ENCODE results near the gene RUSF1.

DNA sequence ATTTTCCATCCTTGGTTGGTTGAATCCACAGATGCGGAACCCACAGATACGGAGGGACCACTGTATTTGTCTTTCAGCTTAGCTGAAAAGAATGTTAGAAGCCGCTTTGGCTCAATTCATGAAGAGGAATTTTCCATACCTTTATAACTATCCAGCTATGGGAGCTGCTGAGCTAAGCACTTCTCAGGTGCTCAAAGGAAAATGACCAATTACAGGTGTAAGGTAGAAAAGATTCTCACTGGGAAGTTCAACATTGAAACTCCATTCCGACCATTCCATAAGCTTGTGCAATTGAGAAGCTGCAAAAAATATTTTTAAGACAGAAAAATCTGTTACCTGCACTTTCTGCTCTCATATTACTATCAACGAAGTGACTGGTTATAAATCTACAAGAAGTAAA is 22.2 kb upstream of the RUSF1 start:
- TF ChIP-seq, protein P1, sequence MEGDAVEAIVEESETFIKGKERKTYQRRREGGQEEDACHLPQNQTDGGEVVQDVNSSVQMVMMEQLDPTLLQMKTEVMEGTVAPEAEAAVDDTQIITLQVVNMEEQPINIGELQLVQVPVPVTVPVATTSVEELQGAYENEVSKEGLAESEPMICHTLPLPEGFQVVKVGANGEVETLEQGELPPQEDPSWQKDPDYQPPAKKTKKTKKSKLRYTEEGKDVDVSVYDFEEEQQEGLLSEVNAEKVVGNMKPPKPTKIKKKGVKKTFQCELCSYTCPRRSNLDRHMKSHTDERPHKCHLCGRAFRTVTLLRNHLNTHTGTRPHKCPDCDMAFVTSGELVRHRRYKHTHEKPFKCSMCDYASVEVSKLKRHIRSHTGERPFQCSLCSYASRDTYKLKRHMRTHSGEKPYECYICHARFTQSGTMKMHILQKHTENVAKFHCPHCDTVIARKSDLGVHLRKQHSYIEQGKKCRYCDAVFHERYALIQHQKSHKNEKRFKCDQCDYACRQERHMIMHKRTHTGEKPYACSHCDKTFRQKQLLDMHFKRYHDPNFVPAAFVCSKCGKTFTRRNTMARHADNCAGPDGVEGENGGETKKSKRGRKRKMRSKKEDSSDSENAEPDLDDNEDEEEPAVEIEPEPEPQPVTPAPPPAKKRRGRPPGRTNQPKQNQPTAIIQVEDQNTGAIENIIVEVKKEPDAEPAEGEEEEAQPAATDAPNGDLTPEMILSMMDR (optimal IDR thresholded peaks at IDR 0.05 in 1 of 3, IDR thresholded peaks at IDR 0.05 in 1 of 3, conservative IDR thresholded peaks at IDR 0.05 in 1 of 3; ENCODE audit: extremely low read depth in 1 of 3, insufficient read depth in 2 of 3, low read length in 3 of 3) = no peak
- TF ChIP-seq EZH2 (IDR thresholded peaks at IDR 0.05; ENCODE audit: low read length) = no peak
